ENCODE data around the gene SLC2A5. TPM values are rescaled to one million over a fixed set of nuclear protein-coding genes. Genes with fewer than 3 reads are reported as not detected.

Gene SLC2A5, protein sequence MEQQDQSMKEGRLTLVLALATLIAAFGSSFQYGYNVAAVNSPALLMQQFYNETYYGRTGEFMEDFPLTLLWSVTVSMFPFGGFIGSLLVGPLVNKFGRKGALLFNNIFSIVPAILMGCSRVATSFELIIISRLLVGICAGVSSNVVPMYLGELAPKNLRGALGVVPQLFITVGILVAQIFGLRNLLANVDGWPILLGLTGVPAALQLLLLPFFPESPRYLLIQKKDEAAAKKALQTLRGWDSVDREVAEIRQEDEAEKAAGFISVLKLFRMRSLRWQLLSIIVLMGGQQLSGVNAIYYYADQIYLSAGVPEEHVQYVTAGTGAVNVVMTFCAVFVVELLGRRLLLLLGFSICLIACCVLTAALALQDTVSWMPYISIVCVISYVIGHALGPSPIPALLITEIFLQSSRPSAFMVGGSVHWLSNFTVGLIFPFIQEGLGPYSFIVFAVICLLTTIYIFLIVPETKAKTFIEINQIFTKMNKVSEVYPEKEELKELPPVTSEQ
- total RNA-seq = not detected in 2 replicates

DNA sequence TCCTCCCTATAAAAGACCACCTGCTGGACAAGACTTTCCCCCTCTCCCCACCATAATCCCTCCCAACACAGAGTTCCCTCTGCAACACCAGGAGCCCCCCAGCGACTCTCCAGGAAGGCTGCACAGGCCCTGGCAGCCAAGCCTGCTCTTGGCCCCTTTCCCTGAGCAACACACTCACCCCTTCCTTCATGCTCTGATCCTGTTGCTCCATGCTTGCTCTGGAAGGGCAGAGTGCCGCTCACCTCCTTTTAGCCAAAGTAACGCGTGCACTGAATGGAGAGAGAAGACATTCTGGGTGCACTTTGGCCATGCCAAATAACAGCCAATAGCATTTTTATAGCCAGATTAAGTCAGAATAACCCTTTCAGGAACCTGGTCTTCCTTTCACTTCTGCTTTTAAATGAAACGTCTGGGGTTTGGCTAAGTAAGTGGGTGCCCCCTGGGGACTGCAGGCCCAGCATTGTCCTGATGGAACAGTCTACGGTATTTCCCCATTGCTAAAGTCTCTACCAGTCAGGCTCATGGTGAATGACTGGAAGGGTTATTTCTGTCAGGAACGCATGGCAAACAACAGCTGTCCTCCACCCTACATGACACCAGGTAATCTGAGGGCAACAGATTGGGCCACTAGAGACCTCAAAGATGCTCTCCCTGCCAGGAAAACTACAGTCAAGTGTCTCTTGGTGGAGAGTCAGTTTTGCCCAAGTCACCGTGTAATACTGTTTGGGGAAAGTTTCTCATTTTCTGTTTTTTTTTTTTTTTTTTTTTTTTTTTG lies at the start of gene SLC2A5:
Gene SLC2A5, minus strand, starts transcription at position 310 of the 775 bp plus-strand sequence. Its CDS starts 99 bp downstream, at position 211.

Other genes with a start within 250 kb of the SLC2A5 start
- 2,519 and 2,660 TPM in 2 replicates for gene ENO1, start 190.9 kb downstream of the SLC2A5 start, total RNA-seq
- not detected in 2 replicates for gene CA6, start 123.8 kb downstream of the SLC2A5 start, total RNA-seq
- gene SLC2A7, start 43.2 kb downstream of the SLC2A5 start, total RNA-seq = not detected in 2 replicates
- gene GPR157, start 59.5 kb upstream of the SLC2A5 start, total RNA-seq = 1.9 and 2.0 TPM in 2 replicates
- 22.4 and 23.5 TPM in 2 replicates for gene H6PD, start 165.1 kb upstream of the SLC2A5 start, total RNA-seq
- gene SPSB1, start 223.3 kb upstream of the SLC2A5 start, total RNA-seq = 8.4 and 8.8 TPM in 2 replicates